ENCODE data around the gene UBE2D2. TPM values are rescaled to one million over a fixed set of nuclear protein-coding genes. Genes with fewer than 3 reads are reported as not detected.
A peak's percentile ranks its signal among the peaks of the same experiment; 100 is the strongest.

UBE2D2 gene
- polyA plus RNA-seq, 1 donor from 2014 or later, result 118 TPM

DNA sequence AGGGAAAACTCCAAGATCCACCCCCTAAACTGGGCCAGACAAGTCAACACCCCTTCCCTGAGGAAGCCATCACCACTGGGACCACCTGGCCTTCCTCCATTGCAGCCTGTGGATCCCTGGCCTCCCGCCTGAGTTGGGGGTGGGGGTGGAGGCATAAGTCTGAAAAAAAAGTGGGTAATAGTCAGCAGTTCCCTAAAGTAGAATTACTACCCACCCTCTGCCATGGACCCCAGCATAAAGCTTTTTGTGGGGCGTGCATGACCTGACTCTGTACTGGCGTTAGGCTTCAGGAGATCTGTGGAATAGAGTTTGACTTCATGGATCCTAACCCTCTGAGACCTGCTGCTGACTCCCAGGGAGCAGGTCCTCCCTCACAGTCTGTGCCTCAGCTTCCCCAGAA is 85.0 kb downstream of the UBE2D2 start:
- H3K9ac ChIP-seq (ENCODE audit: low read length), result no peak overlapping the region
- H3K36me3 ChIP-seq (ENCODE audit: insufficient read depth, low read length), result no peaks in the 10 kb centered on the region
- H2AFZ ChIP-seq (ENCODE audit: low read depth, low read length), result no peak overlapping the region
- H3K9me3 ChIP-seq (ENCODE audit: low read length), result no peaks in the 10 kb centered on the region
- TF ChIP-seq, protein P1, sequence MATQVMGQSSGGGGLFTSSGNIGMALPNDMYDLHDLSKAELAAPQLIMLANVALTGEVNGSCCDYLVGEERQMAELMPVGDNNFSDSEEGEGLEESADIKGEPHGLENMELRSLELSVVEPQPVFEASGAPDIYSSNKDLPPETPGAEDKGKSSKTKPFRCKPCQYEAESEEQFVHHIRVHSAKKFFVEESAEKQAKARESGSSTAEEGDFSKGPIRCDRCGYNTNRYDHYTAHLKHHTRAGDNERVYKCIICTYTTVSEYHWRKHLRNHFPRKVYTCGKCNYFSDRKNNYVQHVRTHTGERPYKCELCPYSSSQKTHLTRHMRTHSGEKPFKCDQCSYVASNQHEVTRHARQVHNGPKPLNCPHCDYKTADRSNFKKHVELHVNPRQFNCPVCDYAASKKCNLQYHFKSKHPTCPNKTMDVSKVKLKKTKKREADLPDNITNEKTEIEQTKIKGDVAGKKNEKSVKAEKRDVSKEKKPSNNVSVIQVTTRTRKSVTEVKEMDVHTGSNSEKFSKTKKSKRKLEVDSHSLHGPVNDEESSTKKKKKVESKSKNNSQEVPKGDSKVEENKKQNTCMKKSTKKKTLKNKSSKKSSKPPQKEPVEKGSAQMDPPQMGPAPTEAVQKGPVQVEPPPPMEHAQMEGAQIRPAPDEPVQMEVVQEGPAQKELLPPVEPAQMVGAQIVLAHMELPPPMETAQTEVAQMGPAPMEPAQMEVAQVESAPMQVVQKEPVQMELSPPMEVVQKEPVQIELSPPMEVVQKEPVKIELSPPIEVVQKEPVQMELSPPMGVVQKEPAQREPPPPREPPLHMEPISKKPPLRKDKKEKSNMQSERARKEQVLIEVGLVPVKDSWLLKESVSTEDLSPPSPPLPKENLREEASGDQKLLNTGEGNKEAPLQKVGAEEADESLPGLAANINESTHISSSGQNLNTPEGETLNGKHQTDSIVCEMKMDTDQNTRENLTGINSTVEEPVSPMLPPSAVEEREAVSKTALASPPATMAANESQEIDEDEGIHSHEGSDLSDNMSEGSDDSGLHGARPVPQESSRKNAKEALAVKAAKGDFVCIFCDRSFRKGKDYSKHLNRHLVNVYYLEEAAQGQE (IDR thresholded peaks at IDR 0.05; ENCODE audit: borderline replicate concordance), result no peak
- TF ChIP-seq TAF1 (IDR thresholded peaks at IDR 0.05; ENCODE audit: low read depth) (no peak), SMC3 (conservative IDR thresholded peaks at IDR 0.05; ENCODE audit: poor library complexity) (no peak), MXI1 (conservative IDR thresholded peaks at IDR 0.05; ENCODE audit: poor library complexity, severe bottlenecking) (no peak)
- no peaks in the 10 kb centered on the region for H4K20me1 ChIP-seq (ENCODE audit: insufficient read depth)
- H3F3A ChIP-seq (ENCODE audit: insufficient read depth, low read length, poor library complexity, severe bottlenecking), result no peaks in the 10 kb centered on the region
- H3K4me2 ChIP-seq (ENCODE audit: low read length), result no peak overlapping the region
- H3K4me3 ChIP-seq (ENCODE audit: low read length), result no peak overlapping the region
- H3K9me2 ChIP-seq (ENCODE audit: insufficient read depth, low read length), result no peaks in the 10 kb centered on the region
- H3K27ac ChIP-seq (ENCODE audit: low read length), result no peak overlapping the region
- peaks cover 31% of the 10 kb centered on the region for H3K27me3 ChIP-seq (ENCODE audit: insufficient read depth, low read depth, low read length)
- H3K79me2 ChIP-seq (replicated peaks; ENCODE audit: insufficient read depth, low read length), result peaks cover 19% of the 10 kb centered on the region

DNA sequence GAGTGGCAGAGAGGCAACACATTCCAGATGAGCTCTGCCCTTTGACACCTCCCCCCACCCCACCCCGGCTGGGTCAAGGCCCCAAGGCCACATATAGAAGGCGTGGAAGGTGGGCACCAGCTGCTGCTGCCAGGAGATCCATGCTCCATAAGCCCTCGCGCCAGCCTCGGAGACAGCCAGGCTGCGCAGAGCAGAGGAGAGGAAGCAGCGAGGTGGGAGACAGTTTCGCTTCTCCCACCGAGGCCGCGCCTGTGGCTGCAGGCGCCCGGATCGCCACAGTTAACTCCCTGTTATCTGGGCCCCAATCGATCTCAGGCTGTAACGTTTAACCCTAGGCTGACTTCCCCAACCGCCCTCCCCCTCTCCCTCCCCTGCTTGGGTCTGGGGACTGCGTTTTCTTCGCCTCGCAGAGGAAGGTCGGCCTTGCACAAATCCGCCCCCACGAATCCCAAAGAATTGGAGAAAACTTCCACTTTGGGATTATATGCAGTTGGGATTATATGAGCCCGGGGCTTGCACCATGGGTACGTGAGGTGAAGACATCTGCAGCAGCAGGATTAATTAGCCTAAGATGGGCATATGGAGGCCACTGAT is 85.9 kb downstream of the UBE2D2 start:
- Histone ChIP-seq H3F3A (ENCODE audit: insufficient read depth, low read length, poor library complexity, severe bottlenecking) (no peaks in the 10 kb centered on the region), H4K20me1 (ENCODE audit: insufficient read depth) (no peaks in the 10 kb centered on the region), H3K4me3 (ENCODE audit: low read length) (peak overlapping the region; percentile 87), H2AFZ (ENCODE audit: low read depth, low read length) (no peak overlapping the region), H3K79me2 (replicated peaks; ENCODE audit: insufficient read depth, low read length) (peaks cover 26% of the 10 kb centered on the region), H3K9me2 (ENCODE audit: insufficient read depth, low read length) (no peaks in the 10 kb centered on the region), H3K27ac (ENCODE audit: low read length) (peak overlapping the region; percentile 47), H3K4me2 (ENCODE audit: low read length) (no peak overlapping the region), H3K36me3 (ENCODE audit: insufficient read depth, low read length) (no peaks in the 10 kb centered on the region), H3K9ac (ENCODE audit: low read length) (peak overlapping the region; percentile 41), H3K9me3 (ENCODE audit: low read length) (no peaks in the 10 kb centered on the region), H3K27me3 (ENCODE audit: insufficient read depth, low read depth, low read length) (peaks cover 31% of the 10 kb centered on the region)
- no peak for TF ChIP-seq MXI1 (conservative IDR thresholded peaks at IDR 0.05; ENCODE audit: poor library complexity, severe bottlenecking)
- peak; percentile 35 for TF ChIP-seq TAF1 (IDR thresholded peaks at IDR 0.05; ENCODE audit: low read depth)

DNA sequence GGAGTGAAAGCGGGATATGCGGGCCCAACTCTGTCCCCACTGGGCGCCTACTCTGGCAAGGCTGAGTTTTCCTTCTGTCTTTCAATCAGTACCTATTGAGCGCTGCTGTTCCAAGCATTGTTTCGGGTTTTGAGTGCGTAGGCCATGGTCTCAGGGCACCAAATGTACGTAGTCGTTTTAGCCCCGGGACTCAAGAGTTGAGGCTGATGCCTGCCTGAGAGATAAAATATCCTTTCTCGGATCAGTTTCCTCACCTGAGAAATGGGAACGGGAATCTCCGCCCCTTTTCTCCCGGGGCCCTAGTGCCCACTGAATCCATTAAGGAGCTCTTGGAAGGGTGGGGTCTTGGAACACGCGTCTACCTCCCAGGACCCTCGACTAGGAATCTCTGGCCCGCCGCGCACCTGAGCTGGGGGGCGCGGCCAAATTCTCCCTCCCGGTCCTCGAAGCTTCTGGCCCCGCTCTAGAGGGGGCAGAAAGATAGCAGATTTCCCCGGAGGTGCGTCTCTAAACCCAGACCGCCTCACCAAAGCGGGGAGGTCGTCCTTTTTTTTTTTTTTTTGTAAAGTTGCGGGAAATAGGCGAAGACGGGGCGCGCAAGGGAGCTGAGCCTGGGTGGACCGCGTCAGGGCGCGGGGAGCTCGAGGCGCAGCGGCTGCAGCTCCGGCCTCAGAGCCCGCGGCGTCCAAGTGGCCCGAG is 86.5 kb downstream of the UBE2D2 start:
- peak overlapping the region; percentile 87 for H3K4me3 ChIP-seq (ENCODE audit: low read length)
- peaks cover 31% of the 10 kb centered on the region for H3K27me3 ChIP-seq (ENCODE audit: insufficient read depth, low read depth, low read length)
- H3K27ac ChIP-seq (ENCODE audit: low read length), result no peak overlapping the region
- TF ChIP-seq MXI1 (conservative IDR thresholded peaks at IDR 0.05; ENCODE audit: poor library complexity, severe bottlenecking) (no peak), SMC3 (conservative IDR thresholded peaks at IDR 0.05; ENCODE audit: poor library complexity) (no peak), POLR2AphosphoS5 (IDR thresholded peaks at IDR 0.05) (no peak), EZH2 (IDR thresholded peaks at IDR 0.05; ENCODE audit: borderline replicate concordance, insufficient read depth, low read length, poor library complexity, severe bottlenecking) (no peak), RAD21 (conservative IDR thresholded peaks at IDR 0.05) (no peak), EP300 (conservative IDR thresholded peaks at IDR 0.05; ENCODE audit: poor library complexity, severe bottlenecking) (no peak), TAF1 (IDR thresholded peaks at IDR 0.05; ENCODE audit: low read depth) (no peak)
- TF ChIP-seq, protein P2, sequence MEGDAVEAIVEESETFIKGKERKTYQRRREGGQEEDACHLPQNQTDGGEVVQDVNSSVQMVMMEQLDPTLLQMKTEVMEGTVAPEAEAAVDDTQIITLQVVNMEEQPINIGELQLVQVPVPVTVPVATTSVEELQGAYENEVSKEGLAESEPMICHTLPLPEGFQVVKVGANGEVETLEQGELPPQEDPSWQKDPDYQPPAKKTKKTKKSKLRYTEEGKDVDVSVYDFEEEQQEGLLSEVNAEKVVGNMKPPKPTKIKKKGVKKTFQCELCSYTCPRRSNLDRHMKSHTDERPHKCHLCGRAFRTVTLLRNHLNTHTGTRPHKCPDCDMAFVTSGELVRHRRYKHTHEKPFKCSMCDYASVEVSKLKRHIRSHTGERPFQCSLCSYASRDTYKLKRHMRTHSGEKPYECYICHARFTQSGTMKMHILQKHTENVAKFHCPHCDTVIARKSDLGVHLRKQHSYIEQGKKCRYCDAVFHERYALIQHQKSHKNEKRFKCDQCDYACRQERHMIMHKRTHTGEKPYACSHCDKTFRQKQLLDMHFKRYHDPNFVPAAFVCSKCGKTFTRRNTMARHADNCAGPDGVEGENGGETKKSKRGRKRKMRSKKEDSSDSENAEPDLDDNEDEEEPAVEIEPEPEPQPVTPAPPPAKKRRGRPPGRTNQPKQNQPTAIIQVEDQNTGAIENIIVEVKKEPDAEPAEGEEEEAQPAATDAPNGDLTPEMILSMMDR (IDR thresholded peaks at IDR 0.05; ENCODE audit: poor library complexity, severe bottlenecking), result no peak
- TF ChIP-seq, protein P1 (IDR thresholded peaks at IDR 0.05; ENCODE audit: borderline replicate concordance), result no peak
- peaks cover 26% of the 10 kb centered on the region for H3K79me2 ChIP-seq (replicated peaks; ENCODE audit: insufficient read depth, low read length)
- no peak overlapping the region for H2AFZ ChIP-seq (ENCODE audit: low read depth, low read length)
- H3K4me2 ChIP-seq (ENCODE audit: low read length), result peak overlapping the region; percentile 39
- no peaks in the 10 kb centered on the region for H3K36me3 ChIP-seq (ENCODE audit: insufficient read depth, low read length)
- H3K9me2 ChIP-seq (ENCODE audit: insufficient read depth, low read length), result no peaks in the 10 kb centered on the region
- H3K9ac ChIP-seq (ENCODE audit: low read length), result peak overlapping the region; percentile 69
- no peaks in the 10 kb centered on the region for H4K20me1 ChIP-seq (ENCODE audit: insufficient read depth)
- H3K9me3 ChIP-seq (ENCODE audit: low read length), result no peaks in the 10 kb centered on the region
- H3F3A ChIP-seq (ENCODE audit: insufficient read depth, low read length, poor library complexity, severe bottlenecking), result no peaks in the 10 kb centered on the region
